GM12875 (cell line): ENCODE results near the gene VCX3A.
"Not testable (repeated sequence)": the region's sequence is repeated elsewhere in the genome, so short reads cannot be mapped to it uniquely, and the experiment has no call there.

ENCODE experiments used
- H3K4me3 ChIP-seq: one replicate; pipeline ENCODE4 v1.5.1; 2011; ENCODE audit warnings: low read depth, low read length, control low read depth
- CTCF ChIP-seq: IDR thresholded peaks from 2 replicates; pipeline ENCODE4 v1.5.1; 2011; ENCODE audit warnings: low read depth, mild to moderate bottlenecking, control low read depth, inconsistent platforms, low read length, moderate library complexity, borderline replicate concordance; ENCODE audit not compliant: insufficient read depth

VCX3A gene

DNA sequence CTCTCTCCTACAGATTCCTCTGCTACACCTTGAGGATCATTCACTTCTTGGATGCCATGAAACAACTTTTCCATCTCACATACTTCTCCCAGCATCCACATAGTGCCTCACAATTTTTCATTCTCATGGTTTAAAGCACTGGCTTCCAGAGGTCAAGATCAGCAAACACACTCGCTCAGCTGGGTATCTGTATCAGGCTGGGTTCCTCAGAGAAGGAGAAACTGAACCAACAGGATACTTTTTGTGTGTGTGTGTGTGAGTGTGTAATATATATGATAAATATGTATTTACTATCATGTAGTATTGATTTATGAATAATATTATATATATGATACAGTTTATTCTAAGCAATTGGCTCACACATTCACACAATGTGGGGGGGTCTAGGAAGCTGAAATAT, at the start of gene VCX3A:
TSS of gene VCX3A (minus strand) at position 101 of the 400 bp plus-strand sequence. CDS start 621 bp downstream, outside the sequence.
- H3K4me3 ChIP-seq, result not testable (repeated sequence)

GRCh38 chrX:6574762-6575161, 39.8 kb upstream of the VCX3A start:
- peak; percentile 34; the same call in 1 of the 2 replicates for TF ChIP-seq CTCF

GRCh38 chrX:6568031-6568430, 33.1 kb upstream of the VCX3A start:
- TF ChIP-seq CTCF, result no peak
- no peak overlapping the region for H3K4me3 ChIP-seq

More at GRCh38 chrX:6574762-6575161, 39.8 kb upstream of the VCX3A start:
- no peak overlapping the region for H3K4me3 ChIP-seq

DNA sequence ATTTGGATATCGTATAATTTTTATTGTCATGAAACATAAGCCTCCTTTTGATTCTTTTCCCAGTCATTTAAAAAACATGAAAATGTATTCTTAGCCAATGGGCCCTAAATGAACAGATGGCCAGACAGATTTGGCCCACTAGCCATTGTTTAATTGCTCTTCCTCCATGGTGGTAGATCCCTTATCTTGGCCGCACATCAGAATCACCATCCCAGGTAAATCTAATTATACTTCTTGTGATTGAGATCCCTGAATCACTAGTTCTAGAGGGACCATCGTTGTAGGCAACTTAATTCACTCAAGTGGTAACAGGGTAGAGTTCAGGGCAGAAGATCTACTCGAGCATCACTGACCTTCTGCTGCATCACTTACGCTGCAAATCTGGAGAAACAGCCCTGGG, 24.1 kb upstream of the VCX3A start:
- H3K4me3 ChIP-seq, result no peak overlapping the region
- no peak for TF ChIP-seq CTCF

DNA sequence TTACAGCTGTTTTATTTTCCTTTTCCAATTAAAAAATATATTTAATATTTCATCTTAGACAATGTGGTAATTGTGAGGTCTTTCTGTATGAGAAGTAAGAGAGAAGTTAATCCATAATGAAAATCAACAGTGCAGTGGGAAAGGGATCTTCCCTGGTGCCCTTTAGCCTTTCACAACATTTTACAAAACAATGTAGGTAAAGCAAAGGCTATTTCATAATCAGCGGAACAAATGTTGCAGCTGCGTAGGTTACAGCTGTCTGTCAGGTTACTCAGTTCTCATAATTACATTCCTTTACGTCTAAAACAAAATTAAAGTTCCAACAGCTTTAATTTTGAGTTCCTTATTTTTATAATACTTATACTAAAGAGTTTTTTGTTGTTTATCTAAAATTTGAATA, 22.8 kb upstream of the VCX3A start:
- TF ChIP-seq CTCF, result no peak
- no peak overlapping the region for H3K4me3 ChIP-seq

- no peak for TF ChIP-seq CTCF
These were observed 16.1 kb upstream of the VCX3A start for GRCh38 chrX:6550999-6551398.

DNA sequence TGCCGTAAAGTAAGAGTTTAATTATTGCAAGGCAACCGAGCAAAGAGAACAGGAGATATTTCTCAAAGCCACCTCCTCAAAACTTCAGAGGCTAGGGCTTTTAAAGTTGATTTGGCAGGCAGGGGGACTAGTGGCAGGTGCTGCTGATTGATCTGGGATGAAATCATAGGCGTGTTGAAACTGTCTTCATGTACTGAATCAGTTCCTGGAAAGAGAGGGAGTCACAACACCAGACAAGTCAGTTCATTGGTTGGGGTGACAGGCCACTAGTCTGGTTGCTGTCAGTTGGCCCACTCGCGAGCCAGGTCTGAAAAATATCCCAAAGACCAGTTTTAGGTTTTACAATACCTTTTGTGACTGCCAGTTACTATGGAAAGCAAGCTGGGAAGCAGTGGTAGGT, 10.8 kb upstream of the VCX3A start:
- TF ChIP-seq CTCF, result no peak
- H3K4me3 ChIP-seq, result no peak overlapping the region

More at GRCh38 chrX:6550999-6551398, 16.1 kb upstream of the VCX3A start:
- H3K4me3 ChIP-seq, result no peak overlapping the region

- TF ChIP-seq CTCF, result no peak
- H3K4me3 ChIP-seq, result no peak overlapping the region
These were observed 8.3 kb downstream of the VCX3A start for GRCh38 chrX:6526564-6527136.
